GM23338 (cell line): ENCODE results near the gene MROH2B.

ENCODE experiments used
- CREB1 ChIP-seq: fragments of 250-450 bp; sonication (Bioruptor Pico); IDR thresholded peaks from 2 replicates; pipeline ENCODE4 v1.5.0; 2020; ENCODE audit warnings: low read depth, mild to moderate bottlenecking, moderate library complexity
- CTCF ChIP-seq, 2 experiments: fragments of 200-600 bp in 1 of 2; sonication (generic) in 1 of 2; conservative IDR thresholded peaks; 2 replicates each; pipeline versions ENCODE4 v1.5.1 to v1.6.1; 2016 to 2017; ENCODE audit warnings: antibody characterized with exemption in 2 of 2, low read depth in 2 of 2, mild to moderate bottlenecking in 2 of 2, moderate library complexity in 1 of 2
- EZH2 ChIP-seq: fragments of 200-600 bp; sonication (generic); IDR thresholded peaks from one replicate; pipeline ENCODE4 v1.8.0; 2017; ENCODE audit warnings: antibody characterized with exemption, mild to moderate bottlenecking, low read depth; ENCODE audit not compliant: unreplicated experiment
- EZH2phosphoT487 ChIP-seq: fragments of 200-600 bp; sonication (generic); IDR thresholded peaks from one replicate; pipeline ENCODE4 v1.8.1; 2018; ENCODE audit warnings: antibody characterized with exemption; ENCODE audit not compliant: unreplicated experiment
- POLR2AphosphoS5 ChIP-seq: IDR thresholded peaks from 2 replicates; pipeline ENCODE4 v1.6.1; 2016; ENCODE audit warnings: antibody characterized with exemption, low read depth

- TF ChIP-seq EZH2 (no peak), CREB1 (CRISPR knock-in tag) (no peak), CTCF (conservative IDR thresholded peaks at IDR 0.05; ENCODE audit: low read depth in 2 of 2) (no peak), POLR2AphosphoS5 (no peak), EZH2phosphoT487 (no peak)
Measured at GRCh38 chr5:40972434-40972833, 98.7 kb downstream of the MROH2B start.
